ENCODE results near the gene NR1H2.

- TF ChIP-seq CTCF (conservative IDR thresholded peaks at IDR 0.05; ENCODE audit: low read depth in 2 of 2) (no peak), POLR2AphosphoS5 (IDR thresholded peaks at IDR 0.05; ENCODE audit: low read depth) (no peak), REST (IDR thresholded peaks at IDR 0.05; ENCODE audit: unreplicated experiment) (no peak), ZNF331 (CRISPR knock-in tag; IDR thresholded peaks at IDR 0.05; ENCODE audit: low read depth) (no peak), JUNB (IDR thresholded peaks at IDR 0.05; ENCODE audit: unreplicated experiment) (no peak), CREB1 (CRISPR knock-in tag; IDR thresholded peaks at IDR 0.05; ENCODE audit: low read depth) (no peak)
Observed at GRCh38 chr19:50420127-50420526, 43.9 kb downstream of the NR1H2 start.

Measured in GM23338 (cell line).